Camera-type eye (tissue), 1 donor: ENCODE measurements around the gene PRDM15. TPM values are rescaled to one million over a fixed set of nuclear protein-coding genes. Genes with fewer than 3 reads are reported as not detected.

ENCODE experiments used
- total RNA-seq: library from RNA; depleted of rRNA; stranded (reverse); fragments of >200 nt; gene quantifications from one replicate; pipeline ENCODE4 v1.2.3, GENCODE V29; 2014

Gene PRDM15, protein sequence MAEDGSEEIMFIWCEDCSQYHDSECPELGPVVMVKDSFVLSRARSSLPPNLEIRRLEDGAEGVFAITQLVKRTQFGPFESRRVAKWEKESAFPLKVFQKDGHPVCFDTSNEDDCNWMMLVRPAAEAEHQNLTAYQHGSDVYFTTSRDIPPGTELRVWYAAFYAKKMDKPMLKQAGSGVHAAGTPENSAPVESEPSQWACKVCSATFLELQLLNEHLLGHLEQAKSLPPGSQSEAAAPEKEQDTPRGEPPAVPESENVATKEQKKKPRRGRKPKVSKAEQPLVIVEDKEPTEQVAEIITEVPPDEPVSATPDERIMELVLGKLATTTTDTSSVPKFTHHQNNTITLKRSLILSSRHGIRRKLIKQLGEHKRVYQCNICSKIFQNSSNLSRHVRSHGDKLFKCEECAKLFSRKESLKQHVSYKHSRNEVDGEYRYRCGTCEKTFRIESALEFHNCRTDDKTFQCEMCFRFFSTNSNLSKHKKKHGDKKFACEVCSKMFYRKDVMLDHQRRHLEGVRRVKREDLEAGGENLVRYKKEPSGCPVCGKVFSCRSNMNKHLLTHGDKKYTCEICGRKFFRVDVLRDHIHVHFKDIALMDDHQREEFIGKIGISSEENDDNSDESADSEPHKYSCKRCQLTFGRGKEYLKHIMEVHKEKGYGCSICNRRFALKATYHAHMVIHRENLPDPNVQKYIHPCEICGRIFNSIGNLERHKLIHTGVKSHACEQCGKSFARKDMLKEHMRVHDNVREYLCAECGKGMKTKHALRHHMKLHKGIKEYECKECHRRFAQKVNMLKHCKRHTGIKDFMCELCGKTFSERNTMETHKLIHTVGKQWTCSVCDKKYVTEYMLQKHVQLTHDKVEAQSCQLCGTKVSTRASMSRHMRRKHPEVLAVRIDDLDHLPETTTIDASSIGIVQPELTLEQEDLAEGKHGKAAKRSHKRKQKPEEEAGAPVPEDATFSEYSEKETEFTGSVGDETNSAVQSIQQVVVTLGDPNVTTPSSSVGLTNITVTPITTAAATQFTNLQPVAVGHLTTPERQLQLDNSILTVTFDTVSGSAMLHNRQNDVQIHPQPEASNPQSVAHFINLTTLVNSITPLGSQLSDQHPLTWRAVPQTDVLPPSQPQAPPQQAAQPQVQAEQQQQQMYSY
- 10.9 TPM for total RNA-seq

DNA sequence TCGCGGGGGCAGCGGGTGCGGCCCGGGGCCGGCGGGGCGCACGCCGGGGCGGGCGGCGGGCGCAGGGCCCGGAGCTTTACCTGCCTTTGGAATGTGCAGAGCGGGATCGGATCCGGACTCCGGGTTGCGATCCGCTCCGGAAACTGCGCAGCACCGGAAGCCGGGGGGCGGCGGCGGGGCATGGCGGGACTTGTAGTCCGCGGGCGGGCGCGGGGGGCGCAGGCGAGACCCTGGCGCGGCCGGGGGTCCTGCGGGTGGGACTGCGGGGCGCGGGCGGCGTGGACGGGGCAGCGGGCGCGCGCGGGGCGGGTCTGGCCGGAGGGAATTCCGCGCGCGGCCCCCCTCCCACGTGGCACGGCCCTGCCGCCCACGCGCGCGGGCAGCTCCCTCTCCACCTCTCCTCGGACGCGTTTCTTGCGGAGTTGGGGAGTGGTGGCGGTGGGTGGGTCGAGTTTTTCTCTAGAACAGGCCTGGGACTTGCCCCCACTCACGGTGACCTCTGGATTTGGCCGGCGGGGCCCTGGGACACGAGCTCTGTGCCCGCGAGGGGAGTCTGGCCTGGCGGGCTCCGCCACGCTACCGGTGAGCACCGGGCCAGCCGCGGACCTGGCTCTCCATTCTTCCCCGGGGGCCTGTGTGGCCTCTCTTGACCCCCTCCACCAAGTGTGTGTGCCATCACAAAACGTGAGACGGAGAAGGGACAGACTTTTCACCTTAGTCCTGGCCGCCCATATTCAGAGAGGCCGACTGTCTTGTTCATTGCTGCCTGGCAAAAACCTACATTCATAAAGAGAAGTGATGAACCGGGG is at the start of gene PRDM15:
Gene PRDM15, minus strand, starts transcription at position 155 of the 809 bp plus-strand sequence. CDS start 18,981 bp downstream, outside the sequence.

DNA sequence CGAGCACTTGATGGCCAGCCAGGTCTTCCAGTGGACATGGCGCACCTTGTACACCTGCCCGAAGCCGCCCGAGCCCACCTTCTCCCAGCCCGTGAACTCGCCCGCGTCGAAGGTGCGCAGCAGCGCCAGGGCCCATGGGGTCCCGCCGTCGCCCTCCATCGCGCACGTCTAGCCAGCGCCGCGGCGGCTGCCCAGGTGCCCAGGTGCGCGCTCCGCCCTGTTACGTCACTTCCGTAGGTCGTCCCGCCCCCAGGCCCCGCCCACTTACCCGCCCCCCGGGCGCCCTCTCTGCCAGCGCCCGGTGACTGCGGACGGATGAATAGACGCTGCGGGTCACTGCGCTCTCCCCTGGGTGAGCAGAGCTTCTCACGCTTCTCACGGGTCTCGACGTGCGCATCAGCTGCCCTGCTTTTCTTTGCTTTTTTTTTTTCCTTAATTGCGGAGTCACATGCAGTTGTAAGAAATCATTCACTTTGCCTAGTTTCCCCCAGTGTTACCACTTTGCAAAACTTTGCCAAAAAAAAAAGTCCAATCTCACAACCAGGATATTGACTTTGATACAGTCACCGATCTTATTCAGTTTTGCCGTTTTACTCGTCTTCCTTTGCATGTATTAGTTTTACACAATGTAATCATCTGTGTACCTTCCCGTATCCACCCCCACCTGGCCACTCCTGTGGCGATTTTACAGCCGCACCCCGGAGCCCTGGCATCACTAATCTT is 112.1 kb downstream of the PRDM15 start, which contains the start of gene RIPK4:
Gene RIPK4, minus strand, starts transcription at position 170 of the 723 bp plus-strand sequence. Its CDS starts 11 bp downstream, at position 159.

Other genes with a start within 250 kb of the PRDM15 start
- gene RIPK4, start 112.3 kb downstream of the PRDM15 start, total RNA-seq, result 8.8 TPM
- gene C2CD2, start 74.7 kb upstream of the PRDM15 start, total RNA-seq, result 47.9 TPM
- gene ZBTB21, start 131.0 kb upstream of the PRDM15 start, total RNA-seq, result 18.0 TPM
- gene UMODL1, start 192.0 kb upstream of the PRDM15 start, total RNA-seq, result 0.16 TPM